Omental fat pad (tissue), 4 donors: ENCODE results near the gene P2RX1. TPM values are rescaled to one million over a fixed set of nuclear protein-coding genes. Genes with fewer than 3 reads are reported as not detected.

ENCODE experiments used
- ATAC-seq: fragments of 150-250 bp; one replicate; pipeline ENCODE4 v1.9.1; 2016; ENCODE audit warnings: mild to moderate bottlenecking, moderate library complexity; ENCODE audit not compliant: low FRiP score
- DNase-seq: peaks from one replicate; pipeline ENCODE4 v3.0.0-alpha.2; 2019; ENCODE audit warnings: low spot score
- CTCF ChIP-seq, 3 donors: fragments of 450-650 bp; IDR thresholded peaks; one replicate each; pipeline ENCODE4 v1.5.1; 2016 to 2017; ENCODE audit warnings: antibody characterized with exemption in 3 of 3, mild to moderate bottlenecking in 3 of 3, moderate library complexity in 2 of 3
- total RNA-seq, 4 donors: library from RNA; depleted of rRNA; stranded (reverse); fragments of >200 nt; gene quantifications; one replicate each; pipeline ENCODE4 v1.1.0, GENCODE V29; 2016

P2RX1 gene
- total RNA-seq, 4 donors from 2014 or later = 1.1 to 4.7 (median 2.7) TPM

GRCh38 chr17:3896108-3896967 lies 19.9 kb downstream of the P2RX1 start:
- DNase-seq (no peak), ATAC-seq (no peak)
- TF ChIP-seq CTCF (IDR thresholded peaks at IDR 0.05) = no peak

DNA sequence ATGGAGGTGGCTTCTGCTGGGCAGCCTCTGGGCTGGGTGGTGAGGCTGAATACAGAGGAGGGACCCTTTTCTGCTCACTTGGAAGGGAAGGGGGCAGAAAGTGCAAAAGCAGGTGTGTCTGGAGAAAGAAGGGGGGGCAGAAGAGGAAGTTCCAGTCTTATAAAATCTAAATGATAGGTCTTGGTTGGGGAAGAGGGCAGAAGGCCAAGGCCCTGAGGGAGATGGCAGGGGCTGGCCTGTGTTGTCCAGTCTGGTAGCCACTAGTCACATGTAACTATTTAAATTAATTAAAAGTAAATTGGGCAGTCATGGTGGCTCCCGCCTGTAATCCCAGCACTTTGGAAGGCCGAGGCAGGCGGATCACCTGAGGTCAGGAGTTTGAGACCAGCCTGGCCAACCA lies 20.9 kb downstream of the P2RX1 start:
- no peak for ATAC-seq
- DNase-seq = no peak
- TF ChIP-seq CTCF (IDR thresholded peaks at IDR 0.05) = no peak

- TF ChIP-seq CTCF (IDR thresholded peaks at IDR 0.05) = no peak
- DNase-seq (no peak), ATAC-seq (no peak)
Measured at GRCh38 chr17:3894911-3895343, 21.3 kb downstream of the P2RX1 start.

- TF ChIP-seq CTCF (IDR thresholded peaks at IDR 0.05) = no peak
- no peak for ATAC-seq
- DNase-seq = no peak
Measured at GRCh38 chr17:3894188-3894587, 22.1 kb downstream of the P2RX1 start.

GRCh38 chr17:3893720-3894116 lies 22.5 kb downstream of the P2RX1 start:
- ATAC-seq = no peak
- TF ChIP-seq CTCF (IDR thresholded peaks at IDR 0.05) = no peak
- no peak for DNase-seq

DNA sequence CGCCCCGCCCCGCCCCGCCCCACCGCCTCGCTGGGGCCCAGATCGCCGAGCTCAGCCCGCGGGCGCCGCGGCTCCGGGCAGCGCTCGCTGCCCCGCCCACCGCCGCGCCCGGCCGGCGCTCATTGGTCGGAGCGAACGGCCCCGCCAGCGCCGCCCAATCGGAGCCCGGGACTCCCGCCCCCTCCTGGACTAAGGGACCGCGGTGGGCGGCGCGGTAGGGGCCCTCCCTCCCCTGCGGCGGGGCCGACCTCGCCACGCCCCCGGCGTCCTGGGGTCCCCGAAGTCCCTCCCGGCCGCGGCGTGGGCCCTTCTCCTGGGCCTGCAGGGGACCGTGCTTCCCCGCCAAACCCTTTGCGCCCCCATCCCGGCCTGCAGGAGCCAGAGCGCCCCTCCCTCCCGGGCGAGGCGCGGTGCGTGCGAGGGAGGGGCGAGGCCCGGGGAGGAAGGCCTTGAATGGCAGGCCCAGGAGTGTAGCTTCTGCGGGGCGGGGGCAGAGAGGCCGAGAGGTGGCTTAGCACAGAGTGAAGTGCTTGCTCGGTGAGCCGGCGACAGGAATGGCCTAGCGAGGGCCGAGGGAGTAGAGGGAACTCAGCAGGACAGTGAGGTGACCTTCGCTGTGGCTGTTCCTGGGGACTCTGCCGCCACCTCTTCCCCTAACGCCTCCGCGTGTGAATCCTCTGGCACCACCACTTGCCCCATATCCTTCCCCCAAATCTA lies 23.1 kb downstream of the P2RX1 start, which contains the start of gene CAMKK1:
CAMKK1 (minus strand) TSS at position 51 of the 717 bp plus-strand sequence. CDS start 7,366 bp downstream, outside the sequence.
- TF ChIP-seq CTCF (IDR thresholded peaks at IDR 0.05) = no peak
- peak; percentile 74 for ATAC-seq
- peak; percentile 46 for DNase-seq
